HL-60 (cell line): ENCODE measurements around the gene KLHL22.

Source experiments
- CTCF ChIP-seq: IDR thresholded peaks from one replicate; pipeline ENCODE4 v1.5.1; 2011; ENCODE audit warnings: low read length, control low read depth, inconsistent platforms; ENCODE audit not compliant: insufficient read depth
- REST ChIP-seq: IDR thresholded peaks from 2 replicates; pipeline ENCODE4 v1.6.1; 2012; ENCODE audit warnings: low read depth; ENCODE audit not compliant: insufficient replicate concordance

DNA sequence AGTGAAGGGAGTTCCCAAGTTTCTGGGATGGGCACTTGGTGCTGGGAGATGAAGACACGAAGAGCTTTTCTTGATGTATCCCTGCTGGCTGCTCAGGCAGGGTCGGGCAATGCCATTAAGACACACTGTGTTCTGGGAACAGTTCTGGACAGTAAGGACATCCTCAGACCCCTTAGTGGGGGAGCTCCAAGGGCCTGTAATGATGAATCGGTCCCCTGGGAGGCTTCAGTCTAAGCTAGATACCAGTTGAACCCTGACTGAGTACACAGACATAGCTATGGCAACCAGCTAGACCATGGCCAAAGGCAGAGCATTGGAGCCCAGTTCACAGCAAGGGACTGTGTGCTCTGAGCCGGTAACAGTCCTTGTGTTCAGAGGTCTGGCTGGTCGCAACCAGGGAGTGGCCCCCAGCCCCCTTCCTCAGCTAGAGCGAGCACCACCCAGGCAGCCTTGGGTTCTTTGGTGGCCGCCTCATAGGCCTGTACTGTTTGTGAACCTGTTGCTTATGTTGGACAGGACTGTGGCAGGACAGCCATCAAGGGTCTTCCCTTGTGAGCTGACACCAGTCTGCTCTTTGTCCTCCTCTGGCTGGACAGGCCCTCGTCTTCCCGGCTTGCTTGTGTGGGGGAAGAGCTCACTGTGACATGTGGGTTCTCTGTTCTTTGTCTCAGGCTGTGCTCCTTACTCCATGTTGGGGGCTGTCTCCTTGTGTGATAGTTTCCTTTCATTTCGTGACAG, 36.8 kb upstream of the KLHL22 start:
- TF ChIP-seq CTCF (no peak), REST (no peak)
